Measurements from ENCODE around the gene MOK. TPM values are rescaled to one million over a fixed set of nuclear protein-coding genes. Genes with fewer than 3 reads are reported as not detected.

The MOK gene
- total RNA-seq, 1 donor = 86.1 TPM

GRCh38 chr14:102317564-102318248 is 12.7 kb upstream of the MOK start:
- peaks cover 52% of the 10 kb centered on the region for H3K4me1 ChIP-seq (ENCODE audit: insufficient read depth, low read length)
- peak overlapping the region; percentile 70 for H2AFZ ChIP-seq (ENCODE audit: low read length)
- H3K36me3 ChIP-seq (ENCODE audit: insufficient read depth, low read length) = peaks cover 3% of the 10 kb centered on the region
- H4K20me1 ChIP-seq (ENCODE audit: insufficient read depth, low read length) = no peaks in the 10 kb centered on the region
- H3K27me3 ChIP-seq (ENCODE audit: insufficient read depth, low read length) = no peaks in the 10 kb centered on the region
- peak; percentile 24 for TF ChIP-seq CTCF (IDR thresholded peaks at IDR 0.05; ENCODE audit: extremely low read depth, low read depth, low read length)
- peak overlapping the region; percentile 75 for H3K4me2 ChIP-seq (ENCODE audit: insufficient read depth, low read length)
- peak overlapping the region; percentile 13 for H3K27ac ChIP-seq (ENCODE audit: low read depth, low read length)
- H3K4me3 ChIP-seq (ENCODE audit: insufficient read depth, low read length) = peak overlapping the region; percentile 74
- peaks cover 22% of the 10 kb centered on the region for H3K79me2 ChIP-seq (ENCODE audit: insufficient read depth, low read length)
- no peak for DNase-seq (ENCODE audit: insufficient read length, low spot score, missing footprints)
- H3K9me3 ChIP-seq (ENCODE audit: low read depth, low read length) = no peaks in the 10 kb centered on the region

GRCh38 chr14:102316743-102317563 is 12.0 kb upstream of the MOK start:
- peak overlapping the region; percentile 81 for H3K27ac ChIP-seq (ENCODE audit: low read depth, low read length)
- peak; percentile 69 for TF ChIP-seq CTCF (IDR thresholded peaks at IDR 0.05; ENCODE audit: extremely low read depth, low read depth, low read length)
- peaks cover 52% of the 10 kb centered on the region for H3K4me1 ChIP-seq (ENCODE audit: insufficient read depth, low read length)
- DNase-seq (ENCODE audit: insufficient read length, low spot score, missing footprints) = peak; percentile 99
- no peaks in the 10 kb centered on the region for H3K9me3 ChIP-seq (ENCODE audit: low read depth, low read length)
- peak overlapping the region; percentile 87 for H3K4me2 ChIP-seq (ENCODE audit: insufficient read depth, low read length)
- H3K79me2 ChIP-seq (ENCODE audit: insufficient read depth, low read length) = peaks cover 22% of the 10 kb centered on the region
- peak overlapping the region; percentile 74 for H3K4me3 ChIP-seq (ENCODE audit: insufficient read depth, low read length)
- H3K27me3 ChIP-seq (ENCODE audit: insufficient read depth, low read length) = no peaks in the 10 kb centered on the region
- no peaks in the 10 kb centered on the region for H3K36me3 ChIP-seq (ENCODE audit: insufficient read depth, low read length)
- no peaks in the 10 kb centered on the region for H4K20me1 ChIP-seq (ENCODE audit: insufficient read depth, low read length)
- H2AFZ ChIP-seq (ENCODE audit: low read length) = peak overlapping the region; percentile 86

GRCh38 chr14:102316338-102316742 is 11.4 kb upstream of the MOK start:
- TF ChIP-seq CTCF (IDR thresholded peaks at IDR 0.05; ENCODE audit: extremely low read depth, low read depth, low read length) = no peak
- H3K4me2 ChIP-seq (ENCODE audit: insufficient read depth, low read length) = peak overlapping the region; percentile 87
- no peaks in the 10 kb centered on the region for H3K9me3 ChIP-seq (ENCODE audit: low read depth, low read length)
- no peaks in the 10 kb centered on the region for H4K20me1 ChIP-seq (ENCODE audit: insufficient read depth, low read length)
- no peaks in the 10 kb centered on the region for H3K27me3 ChIP-seq (ENCODE audit: insufficient read depth, low read length)
- H3K79me2 ChIP-seq (ENCODE audit: insufficient read depth, low read length) = peaks cover 20% of the 10 kb centered on the region
- H2AFZ ChIP-seq (ENCODE audit: low read length) = peak overlapping the region; percentile 86
- H3K36me3 ChIP-seq (ENCODE audit: insufficient read depth, low read length) = no peaks in the 10 kb centered on the region
- no peak for DNase-seq (ENCODE audit: insufficient read length, low spot score, missing footprints)
- H3K4me3 ChIP-seq (ENCODE audit: insufficient read depth, low read length) = peak overlapping the region; percentile 64
- peak overlapping the region; percentile 81 for H3K27ac ChIP-seq (ENCODE audit: low read depth, low read length)
- H3K4me1 ChIP-seq (ENCODE audit: insufficient read depth, low read length) = peaks cover 52% of the 10 kb centered on the region

- Histone ChIP-seq H4K20me1 (ENCODE audit: insufficient read depth, low read length) (no peaks in the 10 kb centered on the region), H3K79me2 (ENCODE audit: insufficient read depth, low read length) (peaks cover 11% of the 10 kb centered on the region), H3K9me3 (ENCODE audit: low read depth, low read length) (no peaks in the 10 kb centered on the region), H2AFZ (ENCODE audit: low read length) (peak overlapping the region; percentile 43), H3K27me3 (ENCODE audit: insufficient read depth, low read length) (no peaks in the 10 kb centered on the region), H3K4me2 (ENCODE audit: insufficient read depth, low read length) (peak overlapping the region; percentile 93), H3K4me1 (ENCODE audit: insufficient read depth, low read length) (peaks cover 45% of the 10 kb centered on the region), H3K36me3 (ENCODE audit: insufficient read depth, low read length) (no peaks in the 10 kb centered on the region), H3K4me3 (ENCODE audit: insufficient read depth, low read length) (no peak overlapping the region), H3K27ac (ENCODE audit: low read depth, low read length) (peak overlapping the region; percentile 81)
- no peak for TF ChIP-seq CTCF (IDR thresholded peaks at IDR 0.05; ENCODE audit: extremely low read depth, low read depth, low read length)
- DNase-seq (ENCODE audit: insufficient read length, low spot score, missing footprints) = no peak
Measured at GRCh38 chr14:102315121-102315520, 10.2 kb upstream of the MOK start.

Data from osteoblast (primary cell).